Karpas-422 (cell line): ENCODE data around the gene SHH. TPM values are rescaled to one million over a fixed set of nuclear protein-coding genes. Genes with fewer than 3 reads are reported as not detected.
A peak's percentile ranks its signal among the peaks of the same experiment; 100 is the strongest.

Experiments
- DNase-seq: peaks from one replicate; pipeline ENCODE4 v3.0.0-alpha.2; 2015
- H2AFZ ChIP-seq: fragments of 200-600 bp; sonication (generic); 2 replicates; pipeline ENCODE4 v1.6.1; 2014; ENCODE audit warnings: antibody characterized with exemption, low read length, mixed read lengths
- H3K27ac ChIP-seq: fragments of 200-600 bp; sonication (generic); 2 replicates; pipeline ENCODE4 v1.5.1; 2014; ENCODE audit warnings: mild to moderate bottlenecking, low read length, moderate library complexity
- H3K27me3 ChIP-seq: fragments of 200-600 bp; sonication (generic); 2 replicates; pipeline ENCODE4 v1.6.1; 2014; ENCODE audit warnings: low read length, mixed read lengths
- H3K36me3 ChIP-seq: fragments of 200-600 bp; sonication (generic); 2 replicates; pipeline ENCODE4 v1.6.1; 2014; ENCODE audit warnings: low read length, mixed read lengths; ENCODE audit not compliant: insufficient read depth
- H3K4me1 ChIP-seq: fragments of 200-600 bp; sonication (generic); 2 replicates; pipeline ENCODE4 v1.6.1; 2014; ENCODE audit warnings: mild to moderate bottlenecking, low read length, mixed read lengths
- H3K4me2 ChIP-seq: fragments of 200-600 bp; sonication (generic); 2 replicates; pipeline ENCODE4 v1.6.1; 2014; ENCODE audit warnings: low read length, low read depth, mild to moderate bottlenecking; ENCODE audit not compliant: poor library complexity, severe bottlenecking
- H3K4me3 ChIP-seq: fragments of 200-600 bp; sonication (generic); 2 replicates; pipeline ENCODE4 v1.5.1; 2014; ENCODE audit warnings: mild to moderate bottlenecking, antibody characterized with exemption, low read length, mixed read lengths
- H3K79me2 ChIP-seq: fragments of 200-600 bp; sonication (generic); 2 replicates; pipeline ENCODE4 v1.6.1; 2014; ENCODE audit warnings: mild to moderate bottlenecking, low read length, mixed read lengths
- H3K9ac ChIP-seq: fragments of 200-600 bp; sonication (generic); 2 replicates; pipeline ENCODE4 v1.6.0; 2014; ENCODE audit warnings: low read length
- H3K9me2 ChIP-seq: fragments of 200-600 bp; sonication (generic), shearing (Covaris generic); replicated peaks from 2 replicates; pipeline ENCODE4 v1.6.0; 2014; ENCODE audit warnings: mild to moderate bottlenecking, low read length, moderate library complexity; ENCODE audit not compliant: insufficient read depth
- H3K9me3 ChIP-seq: fragments of 300-700, 200-600 bp; sonication (generic); 2 replicates; pipeline ENCODE4 v1.6.1; 2014; ENCODE audit warnings: low read length, mixed read lengths
- H4K20me1 ChIP-seq: fragments of 200-600 bp; sonication (generic); 2 replicates; pipeline ENCODE4 v1.6.1; 2014; ENCODE audit warnings: mild to moderate bottlenecking, antibody characterized with exemption, low read length, low read depth; ENCODE audit not compliant: insufficient read depth
- total RNA-seq: library from RNA; depleted of rRNA; stranded (reverse); fragments of >200 nt; shearing (Covaris generic); gene quantifications from 2 replicates; pipeline ENCODE4 v1.2.3, GENCODE V29; 2014; ENCODE audit warnings: low replicate concordance

SHH gene
- total RNA-seq, 1 experiment from 2014 or later, result not detected

- no peak for DNase-seq
- Histone ChIP-seq H3K9me3 (no peaks in the 10 kb centered on the region), H3K79me2 (no peaks in the 10 kb centered on the region), H3K36me3 (no peaks in the 10 kb centered on the region), H3K9me2 (no peaks in the 10 kb centered on the region), H3K4me3 (no peak overlapping the region), H2AFZ (no peak overlapping the region), H3K27ac (no peak overlapping the region), H3K9ac (no peak overlapping the region), H4K20me1 (0 out of 2 replicates have a peak, but pooled peaks cover 5% of the 10 kb centered on the region), H3K4me2 (no peak overlapping the region), H3K4me1 (peaks cover 8% of the 10 kb centered on the region), H3K27me3 (no peaks in the 10 kb centered on the region)
Observed at GRCh38 chr7:155802906-155803417, 9.3 kb downstream of the SHH start.

GRCh38 chr7:155802291-155802690 is 10.0 kb downstream of the SHH start:
- Histone ChIP-seq H2AFZ (no peak overlapping the region), H3K9ac (no peak overlapping the region), H3K9me3 (no peaks in the 10 kb centered on the region), H3K9me2 (no peaks in the 10 kb centered on the region), H3K27ac (no peak overlapping the region), H3K4me2 (no peak overlapping the region), H3K4me1 (peaks cover 8% of the 10 kb centered on the region), H3K27me3 (no peaks in the 10 kb centered on the region), H4K20me1 (0 out of 2 replicates have a peak, but pooled peaks cover 5% of the 10 kb centered on the region), H3K36me3 (no peaks in the 10 kb centered on the region), H3K4me3 (no peak overlapping the region), H3K79me2 (no peaks in the 10 kb centered on the region)
- DNase-seq, result no peak

GRCh38 chr7:155800741-155801267 is 11.5 kb downstream of the SHH start:
- DNase-seq, result no peak
- H3K27me3 ChIP-seq, result no peaks in the 10 kb centered on the region
- H3K36me3 ChIP-seq, result no peaks in the 10 kb centered on the region
- H4K20me1 ChIP-seq, result 0 out of 2 replicates have a peak, but pooled peaks cover 5% of the 10 kb centered on the region
- no peaks in the 10 kb centered on the region for H3K9me2 ChIP-seq
- no peak overlapping the region for H3K27ac ChIP-seq
- H3K4me3 ChIP-seq, result no peak overlapping the region
- H3K9me3 ChIP-seq, result no peaks in the 10 kb centered on the region
- H3K4me2 ChIP-seq, result no peak overlapping the region
- H3K9ac ChIP-seq, result no peak overlapping the region
- H3K4me1 ChIP-seq, result peaks cover 8% of the 10 kb centered on the region
- no peak overlapping the region for H2AFZ ChIP-seq
- H3K79me2 ChIP-seq, result no peaks in the 10 kb centered on the region

- Histone ChIP-seq H3K79me2 (no peaks in the 10 kb centered on the region), H3K27ac (no peak overlapping the region), H3K4me2 (no peak overlapping the region), H3K27me3 (no peaks in the 10 kb centered on the region), H3K4me3 (no peak overlapping the region), H3K9me3 (no peaks in the 10 kb centered on the region), H3K36me3 (no peaks in the 10 kb centered on the region), H4K20me1 (0 out of 2 replicates have a peak, but pooled peaks cover 5% of the 10 kb centered on the region), H3K9ac (no peak overlapping the region), H3K4me1 (peaks cover 8% of the 10 kb centered on the region), H3K9me2 (no peaks in the 10 kb centered on the region), H2AFZ (no peak overlapping the region)
- no peak for DNase-seq
Observed at GRCh38 chr7:155800301-155800700, 12.0 kb downstream of the SHH start.

GRCh38 chr7:155799514-155799913 is 12.7 kb downstream of the SHH start:
- no peak overlapping the region for H3K4me2 ChIP-seq
- H3K9me3 ChIP-seq, result no peaks in the 10 kb centered on the region
- peaks cover 8% of the 10 kb centered on the region for H3K4me1 ChIP-seq
- no peaks in the 10 kb centered on the region for H3K36me3 ChIP-seq
- no peaks in the 10 kb centered on the region for H3K79me2 ChIP-seq
- no peak overlapping the region for H3K27ac ChIP-seq
- H3K27me3 ChIP-seq, result no peaks in the 10 kb centered on the region
- no peak overlapping the region for H3K4me3 ChIP-seq
- H2AFZ ChIP-seq, result no peak overlapping the region
- H4K20me1 ChIP-seq, result 0 out of 2 replicates have a peak, but pooled peaks cover 5% of the 10 kb centered on the region
- H3K9ac ChIP-seq, result no peak overlapping the region
- no peaks in the 10 kb centered on the region for H3K9me2 ChIP-seq
- DNase-seq, result no peak

- H3K4me3 ChIP-seq, result no peak overlapping the region
Observed at GRCh38 chr7:155798673-155799439, 13.4 kb downstream of the SHH start.

GRCh38 chr7:155797262-155798250 is 14.7 kb downstream of the SHH start:
- Histone ChIP-seq H3K36me3 (no peaks in the 10 kb centered on the region), H3K27me3 (no peaks in the 10 kb centered on the region), H2AFZ (no peak overlapping the region), H3K27ac (no peak overlapping the region), H3K9me3 (no peaks in the 10 kb centered on the region), H3K79me2 (no peaks in the 10 kb centered on the region), H3K4me2 (no peak overlapping the region), H3K4me3 (no peak overlapping the region), H3K4me1 (peaks cover 13% of the 10 kb centered on the region), H3K9ac (no peak overlapping the region), H4K20me1 (0 out of 2 replicates have a peak, but pooled peaks cover 5% of the 10 kb centered on the region), H3K9me2 (no peaks in the 10 kb centered on the region)
- no peak for DNase-seq

More at GRCh38 chr7:155798673-155799439, 13.4 kb downstream of the SHH start:
- Histone ChIP-seq H4K20me1 (0 out of 2 replicates have a peak, but pooled peaks cover 5% of the 10 kb centered on the region), H3K4me2 (no peak overlapping the region), H3K79me2 (no peaks in the 10 kb centered on the region), H3K27me3 (no peaks in the 10 kb centered on the region), H3K36me3 (no peaks in the 10 kb centered on the region), H3K9me3 (no peaks in the 10 kb centered on the region), H3K27ac (no peak overlapping the region), H3K9ac (no peak overlapping the region), H2AFZ (no peak overlapping the region), H3K9me2 (no peaks in the 10 kb centered on the region), H3K4me1 (peaks cover 10% of the 10 kb centered on the region)
- peak; percentile 64 for DNase-seq
